HG02840 (cell line): ENCODE results near the gene HSPA6.
"Not testable (repeated sequence)": the region's sequence is repeated elsewhere in the genome, so short reads cannot be mapped to it uniquely, and the experiment has no call there.

Source experiments
- ATAC-seq: cut with Tn5 transposase; IDR thresholded peaks from one replicate; pipeline ENCODE4 v1.9.1; 2021; ENCODE audit warnings: mild to moderate bottlenecking, moderate library complexity, moderate number of reproducible peaks; ENCODE audit not compliant: unreplicated experiment, low FRiP score

The HSPA6 gene

DNA sequence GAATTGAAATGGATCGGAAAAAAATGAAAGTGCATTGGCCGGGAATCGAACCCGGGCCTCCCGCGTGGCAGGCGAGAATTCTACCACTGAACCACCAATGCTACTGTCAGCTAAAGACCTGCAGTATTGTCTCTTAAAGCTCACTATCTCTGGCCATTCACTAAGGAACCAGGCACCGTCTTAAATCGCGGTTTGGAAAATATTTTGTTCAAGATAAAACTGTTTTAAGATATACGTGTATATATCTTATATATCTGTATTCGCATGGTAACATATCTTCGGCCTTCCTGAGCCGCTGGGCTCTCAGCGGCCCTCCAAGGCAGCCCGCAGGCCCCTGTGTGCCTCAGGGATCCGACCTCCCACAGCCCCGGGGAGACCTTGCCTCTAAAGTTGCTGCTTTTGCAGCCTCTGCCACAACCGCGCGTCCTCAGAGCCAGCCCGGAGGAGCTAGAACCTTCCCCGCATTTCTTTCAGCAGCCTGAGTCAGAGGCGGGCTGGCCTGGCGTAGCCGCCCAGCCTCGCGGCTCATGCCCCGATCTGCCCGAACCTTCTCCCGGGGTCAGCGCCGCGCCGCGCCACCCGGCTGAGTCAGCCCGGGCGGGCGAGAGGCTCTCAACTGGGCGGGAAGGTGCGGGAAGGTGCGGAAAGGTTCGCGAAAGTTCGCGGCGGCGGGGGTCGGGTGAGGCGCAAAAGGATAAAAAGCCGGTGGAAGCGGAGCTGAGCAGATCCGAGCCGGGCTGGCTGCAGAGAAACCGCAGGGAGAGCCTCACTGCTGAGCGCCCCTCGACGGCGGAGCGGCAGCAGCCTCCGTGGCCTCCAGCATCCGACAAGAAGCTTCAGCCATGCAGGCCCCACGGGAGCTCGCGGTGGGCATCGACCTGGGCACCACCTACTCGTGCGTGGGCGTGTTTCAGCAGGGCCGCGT lies at the start of gene HSPA6:
TSS of gene HSPA6 (plus strand) at position 724 of the 925 bp plus-strand sequence. CDS start at position 843, 119 bp downstream.
- peak; percentile 54 for ATAC-seq

- not testable (repeated sequence) for ATAC-seq
Measured at GRCh38 chr1:161477711-161478110, 46.6 kb upstream of the HSPA6 start.

DNA sequence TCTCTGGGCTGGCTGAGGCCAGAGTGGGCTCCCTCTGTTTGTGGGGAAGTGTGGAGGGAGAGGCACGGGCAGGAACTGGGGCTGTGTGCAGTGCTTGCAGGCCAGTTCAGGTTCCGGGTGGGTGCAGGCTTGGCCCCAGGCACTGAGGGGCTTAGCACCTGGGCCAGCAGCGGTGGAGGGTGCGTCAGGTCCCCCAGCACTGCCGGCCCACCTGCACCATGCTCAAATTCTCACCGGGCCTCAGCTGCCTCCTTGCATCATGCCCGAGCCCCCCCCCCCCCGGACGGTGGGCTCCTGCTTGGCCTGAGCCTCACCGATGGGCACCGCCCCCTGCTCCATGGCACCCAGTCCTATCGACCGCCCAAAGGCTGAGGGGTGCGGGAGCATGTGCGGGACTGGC lies 45.4 kb upstream of the HSPA6 start:
- ATAC-seq, result no peak

- no peak for ATAC-seq
Measured at GRCh38 chr1:161480381-161481035, 43.8 kb upstream of the HSPA6 start.

- no peak for ATAC-seq
Measured at GRCh38 chr1:161481624-161482392, 42.5 kb upstream of the HSPA6 start.

- ATAC-seq, result no peak
Measured at GRCh38 chr1:161482610-161483009, 41.7 kb upstream of the HSPA6 start.

GRCh38 chr1:161483361-161483760 lies 41.0 kb upstream of the HSPA6 start:
- no peak for ATAC-seq

DNA sequence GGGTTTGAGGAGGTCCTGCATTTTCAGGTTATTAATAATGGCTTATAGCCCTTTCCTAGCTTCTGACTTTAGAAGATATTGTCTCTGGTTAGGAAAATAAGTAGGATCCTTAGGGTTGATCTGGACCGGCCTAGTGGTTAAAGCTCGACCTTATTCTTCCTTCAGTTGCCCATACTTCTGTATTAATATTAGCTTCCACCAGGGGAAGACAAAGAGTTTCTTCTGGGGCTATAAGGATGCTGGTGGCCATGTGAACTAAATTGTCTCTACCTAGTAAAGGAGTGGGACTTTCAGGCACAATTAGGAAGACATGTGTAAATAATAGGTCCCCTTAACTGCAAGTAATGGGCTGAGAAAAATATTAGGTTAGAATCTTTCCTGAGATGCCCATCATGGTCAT lies 39.7 kb upstream of the HSPA6 start:
- no peak for ATAC-seq

- no peak for ATAC-seq
Measured at GRCh38 chr1:161486806-161487741, 37.3 kb upstream of the HSPA6 start.

DNA sequence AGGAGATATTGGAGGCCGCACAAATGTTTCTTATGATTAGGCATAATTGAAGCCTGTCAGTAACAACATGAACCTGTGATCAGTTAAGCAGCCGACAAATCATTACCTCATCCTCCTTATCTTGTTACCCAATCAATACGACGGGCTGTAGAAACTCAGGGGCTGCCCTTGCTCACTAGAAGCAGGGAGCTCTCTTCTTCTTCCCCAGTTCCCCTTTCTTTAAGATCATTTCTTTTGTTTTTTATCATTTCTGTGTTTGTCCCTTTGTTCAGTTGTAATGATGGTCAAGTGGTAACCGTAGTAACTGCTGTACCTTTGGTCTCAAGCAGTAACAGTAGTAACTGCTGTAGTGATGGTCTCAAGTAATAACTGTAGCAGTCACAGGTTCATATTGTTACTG lies 32.9 kb upstream of the HSPA6 start:
- no peak for ATAC-seq

DNA sequence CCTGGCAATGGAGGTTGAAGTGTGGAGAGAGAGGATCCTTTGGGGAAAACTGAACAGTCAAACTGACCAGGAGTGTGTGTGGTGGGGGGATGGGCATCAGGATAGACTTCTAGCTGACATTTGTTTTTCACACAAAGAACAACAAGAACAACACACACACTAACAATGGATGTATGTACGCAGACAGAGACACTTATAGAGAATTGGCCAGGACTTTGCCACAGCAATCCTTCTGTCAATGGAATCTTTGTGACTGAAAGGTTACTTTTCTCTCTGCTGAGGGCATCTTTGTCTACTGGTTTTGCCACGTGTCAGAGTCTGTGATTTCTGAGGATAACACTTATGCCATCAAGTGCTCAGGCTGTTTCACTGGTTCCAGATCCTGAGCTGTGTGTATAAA lies 31.5 kb upstream of the HSPA6 start:
- ATAC-seq, result no peak

GRCh38 chr1:161494091-161494735 lies 30.1 kb upstream of the HSPA6 start:
- no peak for ATAC-seq

GRCh38 chr1:161495490-161495889 lies 28.9 kb upstream of the HSPA6 start:
- ATAC-seq, result no peak

- ATAC-seq, result no peak
Measured at GRCh38 chr1:161497961-161498360, 26.4 kb upstream of the HSPA6 start.

- ATAC-seq, result no peak
Measured at GRCh38 chr1:161498646-161499045, 25.7 kb upstream of the HSPA6 start.

DNA sequence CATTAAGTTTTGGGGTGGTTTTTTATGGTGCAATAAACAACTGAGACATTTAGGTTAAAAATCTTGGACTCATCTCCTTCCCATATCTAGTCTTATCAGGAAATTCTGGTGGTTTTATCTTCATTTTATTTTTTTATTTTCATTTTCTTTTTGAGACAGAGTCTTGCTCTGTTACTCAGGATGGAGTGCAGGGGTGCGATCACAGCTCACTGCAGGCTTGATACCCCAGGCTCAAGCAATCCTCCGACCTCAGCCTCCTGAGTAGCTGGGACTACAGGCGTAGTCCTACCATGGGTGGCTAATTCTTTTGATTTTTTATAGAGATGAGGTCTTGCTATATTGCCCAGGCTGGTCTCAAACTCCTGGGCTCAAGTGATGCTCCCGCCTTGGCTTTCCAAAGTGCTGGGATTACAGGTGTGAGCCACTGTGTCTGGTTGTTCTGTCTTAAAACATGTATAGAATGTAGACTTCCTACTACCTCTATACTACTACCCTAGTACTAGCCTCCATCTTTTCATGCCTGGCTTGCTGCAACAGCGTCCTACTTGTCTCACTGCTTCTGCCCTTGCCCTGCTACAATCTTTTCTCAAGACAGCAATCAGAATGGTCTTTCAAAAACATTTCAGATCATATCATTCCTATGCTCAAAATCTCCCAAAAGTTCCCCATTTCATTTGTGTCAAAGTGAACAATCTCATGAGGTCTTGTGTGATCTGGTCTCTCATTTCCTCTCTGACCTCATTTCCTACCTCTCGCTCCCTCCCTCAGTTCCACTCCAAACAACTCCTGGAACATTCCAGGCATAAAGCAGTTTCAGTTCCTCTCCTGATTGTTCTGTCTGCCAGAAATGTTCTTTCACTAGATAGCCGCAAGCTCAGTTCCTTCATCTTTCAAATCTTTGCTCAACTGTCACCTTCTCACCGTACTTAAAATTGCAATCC lies 25.0 kb upstream of the HSPA6 start:
- no peak for ATAC-seq

GRCh38 chr1:161501234-161501633 lies 23.1 kb upstream of the HSPA6 start:
- ATAC-seq, result no peak

- no peak for ATAC-seq
Measured at GRCh38 chr1:161502181-161502580, 22.2 kb upstream of the HSPA6 start.
